ENCODE measurements around the gene AGBL4. TPM values are rescaled to one million over a fixed set of nuclear protein-coding genes. Genes with fewer than 3 reads are reported as not detected.

The AGBL4 gene
- total and polyA plus RNA-seq, 9 of the 15 experiments (the other 6 are each of a cell fraction or from before 2014, with no cell fraction given), result 0.11 TPM; not detected in 7

DNA sequence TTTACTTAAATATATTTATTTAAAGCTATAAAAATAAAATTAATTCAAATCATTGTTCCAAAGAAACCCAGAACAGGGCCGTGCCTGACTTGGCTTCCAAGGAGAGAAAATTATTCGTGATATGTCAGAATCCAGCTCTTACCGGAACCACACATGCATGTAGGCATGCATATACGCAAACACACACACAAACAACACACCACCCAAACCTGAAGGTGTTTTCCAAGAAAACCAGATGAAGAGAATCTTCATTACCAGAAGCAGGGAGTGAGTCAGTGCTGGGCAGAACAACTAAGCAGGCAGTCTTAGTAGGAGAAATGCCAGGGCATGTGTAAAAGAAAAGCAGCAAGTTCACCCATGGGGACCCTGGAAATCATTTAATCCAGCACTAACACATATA is 815.0 kb downstream of the AGBL4 start (continued):
- TF ChIP-seq, protein P1, sequence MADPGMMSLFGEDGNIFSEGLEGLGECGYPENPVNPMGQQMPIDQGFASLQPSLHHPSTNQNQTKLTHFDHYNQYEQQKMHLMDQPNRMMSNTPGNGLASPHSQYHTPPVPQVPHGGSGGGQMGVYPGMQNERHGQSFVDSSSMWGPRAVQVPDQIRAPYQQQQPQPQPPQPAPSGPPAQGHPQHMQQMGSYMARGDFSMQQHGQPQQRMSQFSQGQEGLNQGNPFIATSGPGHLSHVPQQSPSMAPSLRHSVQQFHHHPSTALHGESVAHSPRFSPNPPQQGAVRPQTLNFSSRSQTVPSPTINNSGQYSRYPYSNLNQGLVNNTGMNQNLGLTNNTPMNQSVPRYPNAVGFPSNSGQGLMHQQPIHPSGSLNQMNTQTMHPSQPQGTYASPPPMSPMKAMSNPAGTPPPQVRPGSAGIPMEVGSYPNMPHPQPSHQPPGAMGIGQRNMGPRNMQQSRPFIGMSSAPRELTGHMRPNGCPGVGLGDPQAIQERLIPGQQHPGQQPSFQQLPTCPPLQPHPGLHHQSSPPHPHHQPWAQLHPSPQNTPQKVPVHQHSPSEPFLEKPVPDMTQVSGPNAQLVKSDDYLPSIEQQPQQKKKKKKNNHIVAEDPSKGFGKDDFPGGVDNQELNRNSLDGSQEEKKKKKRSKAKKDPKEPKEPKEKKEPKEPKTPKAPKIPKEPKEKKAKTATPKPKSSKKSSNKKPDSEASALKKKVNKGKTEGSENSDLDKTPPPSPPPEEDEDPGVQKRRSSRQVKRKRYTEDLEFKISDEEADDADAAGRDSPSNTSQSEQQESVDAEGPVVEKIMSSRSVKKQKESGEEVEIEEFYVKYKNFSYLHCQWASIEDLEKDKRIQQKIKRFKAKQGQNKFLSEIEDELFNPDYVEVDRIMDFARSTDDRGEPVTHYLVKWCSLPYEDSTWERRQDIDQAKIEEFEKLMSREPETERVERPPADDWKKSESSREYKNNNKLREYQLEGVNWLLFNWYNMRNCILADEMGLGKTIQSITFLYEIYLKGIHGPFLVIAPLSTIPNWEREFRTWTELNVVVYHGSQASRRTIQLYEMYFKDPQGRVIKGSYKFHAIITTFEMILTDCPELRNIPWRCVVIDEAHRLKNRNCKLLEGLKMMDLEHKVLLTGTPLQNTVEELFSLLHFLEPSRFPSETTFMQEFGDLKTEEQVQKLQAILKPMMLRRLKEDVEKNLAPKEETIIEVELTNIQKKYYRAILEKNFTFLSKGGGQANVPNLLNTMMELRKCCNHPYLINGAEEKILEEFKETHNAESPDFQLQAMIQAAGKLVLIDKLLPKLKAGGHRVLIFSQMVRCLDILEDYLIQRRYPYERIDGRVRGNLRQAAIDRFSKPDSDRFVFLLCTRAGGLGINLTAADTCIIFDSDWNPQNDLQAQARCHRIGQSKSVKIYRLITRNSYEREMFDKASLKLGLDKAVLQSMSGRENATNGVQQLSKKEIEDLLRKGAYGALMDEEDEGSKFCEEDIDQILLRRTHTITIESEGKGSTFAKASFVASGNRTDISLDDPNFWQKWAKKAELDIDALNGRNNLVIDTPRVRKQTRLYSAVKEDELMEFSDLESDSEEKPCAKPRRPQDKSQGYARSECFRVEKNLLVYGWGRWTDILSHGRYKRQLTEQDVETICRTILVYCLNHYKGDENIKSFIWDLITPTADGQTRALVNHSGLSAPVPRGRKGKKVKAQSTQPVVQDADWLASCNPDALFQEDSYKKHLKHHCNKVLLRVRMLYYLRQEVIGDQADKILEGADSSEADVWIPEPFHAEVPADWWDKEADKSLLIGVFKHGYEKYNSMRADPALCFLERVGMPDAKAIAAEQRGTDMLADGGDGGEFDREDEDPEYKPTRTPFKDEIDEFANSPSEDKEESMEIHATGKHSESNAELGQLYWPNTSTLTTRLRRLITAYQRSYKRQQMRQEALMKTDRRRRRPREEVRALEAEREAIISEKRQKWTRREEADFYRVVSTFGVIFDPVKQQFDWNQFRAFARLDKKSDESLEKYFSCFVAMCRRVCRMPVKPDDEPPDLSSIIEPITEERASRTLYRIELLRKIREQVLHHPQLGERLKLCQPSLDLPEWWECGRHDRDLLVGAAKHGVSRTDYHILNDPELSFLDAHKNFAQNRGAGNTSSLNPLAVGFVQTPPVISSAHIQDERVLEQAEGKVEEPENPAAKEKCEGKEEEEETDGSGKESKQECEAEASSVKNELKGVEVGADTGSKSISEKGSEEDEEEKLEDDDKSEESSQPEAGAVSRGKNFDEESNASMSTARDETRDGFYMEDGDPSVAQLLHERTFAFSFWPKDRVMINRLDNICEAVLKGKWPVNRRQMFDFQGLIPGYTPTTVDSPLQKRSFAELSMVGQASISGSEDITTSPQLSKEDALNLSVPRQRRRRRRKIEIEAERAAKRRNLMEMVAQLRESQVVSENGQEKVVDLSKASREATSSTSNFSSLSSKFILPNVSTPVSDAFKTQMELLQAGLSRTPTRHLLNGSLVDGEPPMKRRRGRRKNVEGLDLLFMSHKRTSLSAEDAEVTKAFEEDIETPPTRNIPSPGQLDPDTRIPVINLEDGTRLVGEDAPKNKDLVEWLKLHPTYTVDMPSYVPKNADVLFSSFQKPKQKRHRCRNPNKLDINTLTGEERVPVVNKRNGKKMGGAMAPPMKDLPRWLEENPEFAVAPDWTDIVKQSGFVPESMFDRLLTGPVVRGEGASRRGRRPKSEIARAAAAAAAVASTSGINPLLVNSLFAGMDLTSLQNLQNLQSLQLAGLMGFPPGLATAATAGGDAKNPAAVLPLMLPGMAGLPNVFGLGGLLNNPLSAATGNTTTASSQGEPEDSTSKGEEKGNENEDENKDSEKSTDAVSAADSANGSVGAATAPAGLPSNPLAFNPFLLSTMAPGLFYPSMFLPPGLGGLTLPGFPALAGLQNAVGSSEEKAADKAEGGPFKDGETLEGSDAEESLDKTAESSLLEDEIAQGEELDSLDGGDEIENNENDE (IDR thresholded peaks at IDR 0.05; ENCODE audit: low read depth, low read length), result no peak
- no peak for TF ChIP-seq STAT5B (CRISPR knock-in tag; IDR thresholded peaks at IDR 0.05)
- TF ChIP-seq, protein P2, sequence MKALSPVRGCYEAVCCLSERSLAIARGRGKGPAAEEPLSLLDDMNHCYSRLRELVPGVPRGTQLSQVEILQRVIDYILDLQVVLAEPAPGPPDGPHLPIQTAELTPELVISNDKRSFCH (CRISPR knock-in tag; IDR thresholded peaks at IDR 0.05), result no peak
- TF ChIP-seq, protein P2 (tag; IDR thresholded peaks at IDR 0.05), result no peak
- TF ChIP-seq, protein P3, sequence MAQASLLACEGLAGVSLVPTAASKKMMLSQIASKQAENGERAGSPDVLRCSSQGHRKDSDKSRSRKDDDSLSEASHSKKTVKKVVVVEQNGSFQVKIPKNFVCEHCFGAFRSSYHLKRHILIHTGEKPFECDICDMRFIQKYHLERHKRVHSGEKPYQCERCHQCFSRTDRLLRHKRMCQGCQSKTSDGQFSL (CRISPR knock-in tag; IDR thresholded peaks at IDR 0.05), result no peak
- TF ChIP-seq, protein P3 (tag; IDR thresholded peaks at IDR 0.05), result no peak
